Heart left ventricle (tissue), 13 donors: Measurements from ENCODE around the gene PDCD1.

Experiments
- CTCF ChIP-seq, 12 donors: fragments of 200-600 bp; sonication (generic) in 4 of 12; IDR thresholded peaks; one replicate each; pipeline versions ENCODE4 v1.5.0 to v1.8.0; 2018 to 2022; ENCODE audit warnings: antibody characterized with exemption in 12 of 12, mild to moderate bottlenecking in 5 of 12
- POLR2A ChIP-seq, 2 donors: fragments of 450-650 bp; IDR thresholded peaks; one replicate each; pipeline ENCODE4 v1.6.1; 2017; ENCODE audit warnings: antibody characterized with exemption in 2 of 2, mild to moderate bottlenecking in 2 of 2, moderate library complexity in 2 of 2
- donor health status: ischemic (EF 13 %, LVEDD 7.1; RV severe dilation, severe dysfunction).
- donor health status: DM: no; HTN: yes; CAD: no.
- donor health status: DM: no; HTN: no; CAD: no.
- donor health status: ischemic (EF 25% LVEDD 6.9; RV normal size, moderate dysfunction).
- donor health status: ischemic (EF 25% LVEDD 5.7; RV mildly dilated, moderate dysfunction).
- donor health status: ischemic (EF 35%, LVEDD 5.7; RV mildly dilated, moderate dysfunction).
- donor health status: nonischemic (EF 11% LVEDD 7.7; RV severe dilation, severe dysfunction).
- donor health status: DM: yes; HTN: yes; CAD: no.
- donor health status: PGD.
- donor health status: ischemic (EF 29% LVEDD 5.4; RV normal size, mild dysfunction).
- donor health status: nonischemic (EF 23%, LVEDD 6.1; RV moderate dilation, normal function).

GRCh38 chr2:241885946-241886643 lies 27.4 kb upstream of the PDCD1 start:
- TF ChIP-seq CTCF (IDR thresholded peaks at IDR 0.05): no peak
- TF ChIP-seq POLR2A (IDR thresholded peaks at IDR 0.05): no peak
